Psoas muscle (tissue), 8 donors: ENCODE measurements around the gene ELMO1. TPM values are rescaled to one million over a fixed set of nuclear protein-coding genes. Genes with fewer than 3 reads are reported as not detected.
A peak's percentile ranks its signal among the peaks of the same experiment; 100 is the strongest.

Experiments
- ATAC-seq, 4 donors: fragments of 200-7000 bp; cut with Tn5 transposase; one replicate each; pipeline ENCODE4 v1.9.1; 2020; ENCODE audit warnings: moderate library complexity in 3 of 4, mild to moderate bottlenecking in 2 of 4
- DNase-seq, 2 donors: peaks; one replicate each; pipeline ENCODE4 v3.0.0-alpha.2; 2020
- H3K27ac ChIP-seq: fragments of 200-600 bp; one replicate; pipeline ENCODE4 v1.8.0; 2022
- H3K27me3 ChIP-seq, 3 donors: fragments of 200-600 bp in 1 of 3; one replicate each; pipeline versions ENCODE4 v1.6.1 to v1.8.0; 2013 to 2022; ENCODE audit warnings: low read length in 2 of 3, mild to moderate bottlenecking in 2 of 3, moderate library complexity in 1 of 3; ENCODE audit not compliant: insufficient read depth in 3 of 3
- H3K36me3 ChIP-seq, 2 donors: fragments of 200-600 bp in 1 of 2; one replicate each; pipeline versions ENCODE4 v1.6.1 to v1.8.0; 2013 to 2022; ENCODE audit warnings: low read depth in 1 of 2, mild to moderate bottlenecking in 1 of 2, moderate library complexity in 1 of 2; ENCODE audit not compliant: insufficient read depth in 1 of 2
- H3K4me1 ChIP-seq: fragments of 200-600 bp; one replicate; pipeline ENCODE4 v1.8.0; 2022
- H3K4me3 ChIP-seq: fragments of 200-600 bp; one replicate; pipeline ENCODE4 v1.8.0; 2022; ENCODE audit warnings: mild to moderate bottlenecking
- H3K9me3 ChIP-seq: fragments of 200-600 bp; one replicate; pipeline ENCODE4 v1.8.0; 2022
- WGBS, 3 donors: extraction: QIAGEN DNeasy Blood & Tissue Kit; methylation state at CpG; one replicate each; pipeline versions ENCODE4 v1.1.6 to v1.1.7; 2013; 5-methylcytosine and 5-hydroxymethylcytosine counted together
- intact Hi-C, 2 donors: fragments of 100-400 bp; cut with DNase I; formaldehyde crosslinking; loops; one replicate each; pipeline versions ENCODE4 v1.11.0 to v1.14.2; 2022
- polyA plus RNA-seq, 3 donors: library from polyadenylated mRNA; stranded (reverse); fragments of 200-250 nt; gene quantifications; one replicate each; pipeline ENCODE4 v1.2.3, GENCODE V29; 2013
- total RNA-seq, 4 donors: library from RNA; stranded (reverse); fragmentation: NEBNext Ultra II Directional in 2 of 4; extraction: Animal tissue kit (Norgen Biotek cat#: 25700) in 2 of 4; gene quantifications; one replicate each; pipeline versions ENCODE4 v1.2.1 to v1.2.4, GENCODE V29; 2021 to 2023
- TF ChIP-seq, protein P1 (sequence below): fragments of 200-600 bp; IDR thresholded peaks from one replicate; pipeline ENCODE4 v1.8.0; 2022; ENCODE audit warnings: antibody characterized with exemption
- donor health status: healthy with polysubstance abuse.
- donor health status: DM: no; HTN: no; CAD: no; lungs with moderate emphysema.
- donor health status: Bipolar disorder and iron deficiency.
- donor health status: healthy.
- donor health status: DM: yes; HTN: yes; CAD: no.
- donor health status: DM: no; HTN: no; CAD: no.
- donor health status: DM: no; HTN: no; CAD: no.
- donor health status: DM: yes; HTN: yes; CAD: no.

ELMO1 gene
- total and polyA plus RNA-seq, 7 donors = 2.8 to 8.1 (median 6.9) TPM

DNA sequence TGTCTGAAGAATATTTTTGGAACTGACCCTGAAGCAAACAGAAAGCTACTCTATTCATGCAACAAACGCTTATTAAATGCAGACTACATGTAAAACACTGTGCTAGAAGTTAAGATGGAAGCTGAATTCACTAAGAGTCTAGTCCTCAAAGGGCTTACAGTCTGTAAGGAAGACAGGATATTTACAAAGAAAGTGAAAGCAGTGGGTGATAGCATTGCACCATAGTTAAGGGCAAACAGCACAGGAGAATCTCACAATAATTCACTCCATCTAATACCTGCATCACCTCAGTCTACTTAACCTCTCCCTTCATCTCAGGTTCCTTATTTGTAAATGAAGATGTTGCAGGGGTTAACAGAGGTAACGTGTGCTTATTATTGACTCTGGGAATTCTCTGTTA lies 364.4 kb downstream of the ELMO1 start:
- WGBS, 3 donors = 53 to 83% (median 60%) methylated on average over 2 of the region's 2 CpGs
- H3K27ac ChIP-seq = no peak overlapping the region

DNA sequence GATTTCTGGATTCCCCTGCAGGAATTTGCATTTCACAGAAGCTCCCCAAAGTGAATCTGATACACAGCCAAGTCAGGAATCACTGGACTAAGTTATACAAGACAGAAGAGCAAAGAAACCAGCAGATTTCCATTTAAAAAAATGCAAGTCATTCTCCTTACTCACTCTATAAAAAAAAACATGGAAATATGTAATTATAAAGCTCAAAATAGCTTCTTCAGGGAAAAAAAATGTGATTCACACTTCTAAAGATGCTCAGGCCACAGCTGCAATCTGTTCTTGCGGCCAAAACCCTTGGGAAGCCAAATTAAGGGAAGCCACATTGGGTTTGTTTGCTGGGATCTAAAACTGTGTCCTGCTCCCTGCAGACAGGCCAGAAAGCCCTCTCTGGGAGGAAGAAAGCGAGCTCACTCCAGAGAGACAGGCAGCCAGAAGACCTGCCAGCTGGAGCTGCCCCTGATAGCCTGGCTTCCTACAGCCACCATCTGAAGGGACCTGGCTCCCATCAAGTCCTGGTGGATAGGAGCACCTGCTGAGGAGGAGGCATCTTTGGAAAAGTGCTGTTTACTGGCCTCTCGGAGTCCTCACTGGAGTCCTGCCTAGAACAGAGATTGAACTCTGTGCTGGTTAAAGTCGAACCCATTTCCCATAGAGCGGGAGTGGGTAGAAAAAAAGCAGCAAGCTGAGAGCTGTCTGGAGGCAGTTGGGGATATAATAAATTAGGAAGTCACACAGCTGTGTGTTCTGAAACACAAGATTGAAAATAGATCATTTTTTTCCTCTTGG lies 365.2 kb downstream of the ELMO1 start:
- 35 to 56% (median 37%) methylated on average over 5 of the region's 5 CpGs for WGBS, 3 donors
- no peak overlapping the region for H3K4me3 ChIP-seq
- H3K27ac ChIP-seq = peak overlapping the region; percentile 15
- H3K4me1 ChIP-seq = no peaks in the 10 kb centered on the region
- ATAC-seq (peak; percentile 27 to 76 (median 54)), DNase-seq (peak; percentile 43 to 65)
- no peaks in the 10 kb centered on the region for H3K27me3 ChIP-seq
- TF ChIP-seq, protein P1, sequence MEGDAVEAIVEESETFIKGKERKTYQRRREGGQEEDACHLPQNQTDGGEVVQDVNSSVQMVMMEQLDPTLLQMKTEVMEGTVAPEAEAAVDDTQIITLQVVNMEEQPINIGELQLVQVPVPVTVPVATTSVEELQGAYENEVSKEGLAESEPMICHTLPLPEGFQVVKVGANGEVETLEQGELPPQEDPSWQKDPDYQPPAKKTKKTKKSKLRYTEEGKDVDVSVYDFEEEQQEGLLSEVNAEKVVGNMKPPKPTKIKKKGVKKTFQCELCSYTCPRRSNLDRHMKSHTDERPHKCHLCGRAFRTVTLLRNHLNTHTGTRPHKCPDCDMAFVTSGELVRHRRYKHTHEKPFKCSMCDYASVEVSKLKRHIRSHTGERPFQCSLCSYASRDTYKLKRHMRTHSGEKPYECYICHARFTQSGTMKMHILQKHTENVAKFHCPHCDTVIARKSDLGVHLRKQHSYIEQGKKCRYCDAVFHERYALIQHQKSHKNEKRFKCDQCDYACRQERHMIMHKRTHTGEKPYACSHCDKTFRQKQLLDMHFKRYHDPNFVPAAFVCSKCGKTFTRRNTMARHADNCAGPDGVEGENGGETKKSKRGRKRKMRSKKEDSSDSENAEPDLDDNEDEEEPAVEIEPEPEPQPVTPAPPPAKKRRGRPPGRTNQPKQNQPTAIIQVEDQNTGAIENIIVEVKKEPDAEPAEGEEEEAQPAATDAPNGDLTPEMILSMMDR = no peak
- intact Hi-C loops = no loop called here
- H3K9me3 ChIP-seq = no peaks in the 10 kb centered on the region
- H3K36me3 ChIP-seq = no peaks in the 10 kb centered on the region

More for the DNA sequence above, 364.4 kb downstream of the ELMO1 start:
- no peaks in the 10 kb centered on the region for H3K4me1 ChIP-seq
- intact Hi-C loops = no loop called here
- DNase-seq = no peak
- no peak for ATAC-seq
- no peaks in the 10 kb centered on the region for H3K9me3 ChIP-seq
- TF ChIP-seq, protein P1 = no peak
- no peaks in the 10 kb centered on the region for H3K27me3 ChIP-seq
- H3K36me3 ChIP-seq = no peaks in the 10 kb centered on the region
- H3K4me3 ChIP-seq = no peak overlapping the region

DNA sequence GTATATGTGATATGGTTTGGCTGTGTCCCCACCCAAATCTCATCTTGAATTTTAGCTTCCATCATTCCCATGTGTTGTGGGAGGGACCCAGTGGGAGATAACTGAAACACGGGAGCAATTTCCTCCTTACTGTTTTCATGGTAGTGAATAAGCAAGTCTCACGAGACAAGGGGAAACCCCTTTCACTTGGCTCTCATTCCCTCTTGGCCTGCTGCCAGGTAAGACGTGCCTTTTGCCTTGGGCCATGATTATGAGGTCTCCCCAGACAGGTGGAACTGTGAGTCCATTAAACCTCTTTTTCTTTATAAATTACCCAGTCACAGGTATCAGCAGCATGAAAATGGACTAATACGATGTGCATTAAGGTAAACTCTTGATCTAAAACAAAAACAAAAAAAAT lies 367.2 kb downstream of the ELMO1 start:
- Histone ChIP-seq H3K27me3 (no peaks in the 10 kb centered on the region), H3K4me3 (no peak overlapping the region), H3K4me1 (no peaks in the 10 kb centered on the region), H3K36me3 (no peaks in the 10 kb centered on the region), H3K9me3 (no peaks in the 10 kb centered on the region), H3K27ac (no peak overlapping the region)
- TF ChIP-seq, protein P1 = no peak
- 21 to 26% (median 22%) methylated on average over 4 of the region's 4 CpGs for WGBS, 3 donors
- intact Hi-C loops = no loop called here
- ATAC-seq = no peak
- DNase-seq = peak in 1 of 2 donors; percentile 29

DNA sequence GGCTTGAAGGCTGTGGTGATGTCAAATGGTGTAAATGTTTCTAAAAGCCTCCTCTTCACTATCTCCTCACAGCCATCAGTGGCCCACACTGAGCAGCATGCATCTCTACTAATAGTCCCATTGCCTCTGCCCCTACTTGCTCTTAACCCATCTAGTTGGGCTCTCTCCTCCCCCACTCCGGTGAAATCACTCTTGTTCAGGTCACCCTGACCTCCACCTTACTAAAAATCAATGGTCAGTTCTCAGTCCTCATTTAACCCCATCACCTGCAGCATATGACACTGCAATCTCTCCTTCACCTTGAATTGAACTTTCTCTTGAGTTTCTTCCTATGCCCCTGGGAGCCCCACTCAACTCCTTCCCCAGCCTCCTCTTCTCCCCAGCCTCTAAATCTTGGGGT lies 369.2 kb downstream of the ELMO1 start:
- DNase-seq (no peak), ATAC-seq (no peak)
- H3K4me3 ChIP-seq = no peak overlapping the region
- WGBS, 3 donors = 82 to 94% (median 91%) methylated on average over 1 of the region's 1 CpG
- intact Hi-C loops = no loop called here
- no peak overlapping the region for H3K27ac ChIP-seq
- no peaks in the 10 kb centered on the region for H3K9me3 ChIP-seq
- no peaks in the 10 kb centered on the region for H3K36me3 ChIP-seq
- H3K4me1 ChIP-seq = no peaks in the 10 kb centered on the region
- TF ChIP-seq, protein P1 = no peak
- H3K27me3 ChIP-seq = no peaks in the 10 kb centered on the region

DNA sequence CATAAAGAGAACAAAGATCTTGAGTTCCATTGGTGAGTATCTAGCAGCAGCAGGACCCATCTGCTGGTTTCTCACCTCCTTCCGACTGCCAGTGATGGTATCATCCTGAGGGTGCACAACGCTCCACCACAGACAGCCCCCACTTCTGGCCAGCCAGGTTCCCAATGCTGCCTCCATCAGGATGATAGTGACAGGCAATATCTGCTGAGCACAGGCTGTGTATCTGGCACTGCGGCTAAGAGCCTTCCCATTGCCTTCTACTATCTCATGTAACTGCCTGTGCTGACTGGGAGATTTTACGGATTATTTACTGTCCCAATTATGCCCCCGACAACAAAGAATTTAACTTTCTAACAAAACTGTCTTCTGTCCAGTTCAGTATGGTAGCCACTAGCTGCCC lies 372.0 kb downstream of the ELMO1 start:
- Histone ChIP-seq H3K9me3 (no peaks in the 10 kb centered on the region), H3K4me3 (no peak overlapping the region), H3K27ac (no peak overlapping the region), H3K36me3 (no peaks in the 10 kb centered on the region), H3K27me3 (no peaks in the 10 kb centered on the region), H3K4me1 (no peaks in the 10 kb centered on the region)
- no peak for DNase-seq
- TF ChIP-seq, protein P1 = no peak
- 94 to 98% (median 95%) methylated on average over 5 of the region's 5 CpGs for WGBS, 3 donors
- no peak for ATAC-seq
- intact Hi-C loops = no loop called here
